ENCODE measurements around the gene GNE.

- TF ChIP-seq CTCF (IDR thresholded peaks at IDR 0.05) = no peak
- TF ChIP-seq POLR2A (IDR thresholded peaks at IDR 0.05) = no peak
These were observed 22.7 kb upstream of the GNE start for GRCh38 chr9:36280989-36281388.
